Nucleus accumbens (tissue), 56 donors: ENCODE data around the gene SPDYC.
A peak's percentile ranks its signal among the peaks of the same experiment; 100 is the strongest.
"Not testable (repeated sequence)": the region's sequence is repeated elsewhere in the genome, so short reads cannot be mapped to it uniquely, and the experiment has no call there.

Source experiments
- DNase-seq, 56 donors: peaks; one replicate each; lab custom pipeline; 2025; lab: John Stamatoyannopoulos, UW

SPDYC gene

DNA sequence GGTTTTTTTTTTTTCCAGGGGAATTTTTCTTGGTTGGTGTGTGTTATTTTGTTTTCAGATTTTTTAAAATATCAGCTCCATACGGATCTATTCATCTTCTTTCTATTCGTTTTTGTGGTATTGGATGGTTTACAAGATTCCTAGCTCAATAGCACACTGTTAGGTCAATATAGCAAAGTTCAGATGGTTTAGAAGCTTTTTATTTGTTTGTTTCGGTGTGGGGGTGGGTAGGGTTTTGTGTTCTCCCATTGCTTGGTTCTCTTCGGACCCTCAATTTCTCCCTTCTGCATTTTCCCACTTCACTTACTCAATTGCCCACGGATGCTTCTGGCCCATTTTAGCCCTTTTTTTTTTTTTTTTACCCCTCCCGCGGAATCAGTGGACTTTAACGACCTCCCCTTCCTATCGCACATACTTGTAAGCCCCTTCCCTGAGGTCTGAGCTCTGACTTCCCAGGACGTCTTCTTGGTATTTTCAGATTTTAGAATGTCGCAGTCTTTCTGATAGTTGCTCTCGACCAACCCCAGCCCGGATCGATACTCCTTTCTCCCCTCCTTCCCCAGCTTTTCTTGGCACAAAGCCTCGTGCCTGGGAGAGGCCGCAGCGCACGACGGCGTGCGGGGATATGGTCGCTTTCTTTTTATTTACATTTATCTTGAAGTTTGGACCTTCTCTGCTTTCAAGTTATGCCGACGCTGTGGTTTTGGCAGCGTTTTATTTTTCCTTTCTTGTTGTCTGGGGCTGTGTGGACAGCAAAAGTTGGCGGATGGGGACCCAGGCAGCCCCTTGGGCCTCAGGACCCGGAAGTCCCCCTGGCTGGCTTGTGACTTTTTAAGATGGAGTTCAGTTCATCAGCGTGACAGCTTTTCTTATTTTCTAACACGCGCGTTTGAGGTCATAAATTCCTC, 4.4 kb upstream of the SPDYC start:
- DNase-seq: no peak

DNA sequence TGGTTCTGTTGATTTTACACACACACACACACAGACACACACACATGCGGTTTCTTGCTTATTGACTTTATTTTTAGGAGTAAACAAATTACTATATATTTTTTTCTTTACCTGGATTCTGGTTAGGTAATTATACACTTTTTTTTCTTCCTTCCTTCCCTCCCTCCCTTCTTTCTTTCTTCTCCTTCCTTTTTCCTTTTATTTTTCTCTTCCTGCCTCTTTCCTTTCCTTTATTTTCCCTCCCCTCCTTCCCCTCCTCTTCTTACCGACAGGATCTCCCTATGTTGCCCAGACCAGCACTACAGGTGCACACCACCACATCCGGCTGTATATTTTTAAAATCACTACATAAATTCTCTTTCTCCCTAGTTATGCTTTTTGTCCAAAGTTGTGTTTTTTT, 3.1 kb upstream of the SPDYC start:
- no peak for DNase-seq

DNA sequence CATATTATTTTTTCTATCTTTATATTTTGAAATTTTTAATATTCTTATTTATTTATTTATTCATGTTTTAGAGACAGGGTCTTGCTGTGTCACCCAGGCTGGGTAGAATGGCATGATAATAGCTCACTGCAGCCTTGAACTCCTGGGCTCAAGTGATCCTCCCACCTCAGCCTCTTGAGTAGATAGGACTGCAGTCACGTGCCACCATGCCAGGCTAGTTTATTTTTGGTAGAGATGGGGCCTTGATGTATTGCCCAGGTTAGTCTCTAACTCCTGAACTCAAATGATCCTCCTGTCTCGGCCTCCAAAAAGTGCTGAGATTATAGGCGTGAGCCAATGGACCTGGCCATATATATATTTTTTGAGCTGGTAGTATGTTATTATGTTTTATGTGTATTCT, 2.4 kb upstream of the SPDYC start:
- DNase-seq: no peak

DNA sequence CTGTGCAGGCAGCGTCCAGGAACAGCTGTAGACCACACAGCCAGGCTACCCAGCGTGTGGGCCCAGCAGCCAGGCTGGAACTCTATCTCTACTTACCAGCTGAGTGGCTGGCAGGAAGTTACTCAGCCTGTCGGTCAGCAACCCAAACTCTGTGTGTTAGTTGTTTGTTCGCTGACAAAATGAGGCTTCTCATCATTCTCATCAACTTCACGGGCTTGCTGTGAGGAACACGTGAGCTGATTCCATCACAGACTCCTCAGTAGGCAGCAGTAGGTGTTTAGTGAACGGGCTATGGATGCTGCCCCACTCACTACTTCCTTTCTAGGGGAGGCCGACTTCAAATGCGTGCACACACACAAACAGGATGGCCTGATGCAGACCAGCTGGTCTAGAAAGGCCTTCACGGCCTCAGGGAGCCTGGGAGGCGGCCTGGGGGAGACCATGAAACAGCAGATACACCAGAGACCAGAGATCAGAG, 830 bp upstream of the SPDYC start:
- DNase-seq: no peak

DNA sequence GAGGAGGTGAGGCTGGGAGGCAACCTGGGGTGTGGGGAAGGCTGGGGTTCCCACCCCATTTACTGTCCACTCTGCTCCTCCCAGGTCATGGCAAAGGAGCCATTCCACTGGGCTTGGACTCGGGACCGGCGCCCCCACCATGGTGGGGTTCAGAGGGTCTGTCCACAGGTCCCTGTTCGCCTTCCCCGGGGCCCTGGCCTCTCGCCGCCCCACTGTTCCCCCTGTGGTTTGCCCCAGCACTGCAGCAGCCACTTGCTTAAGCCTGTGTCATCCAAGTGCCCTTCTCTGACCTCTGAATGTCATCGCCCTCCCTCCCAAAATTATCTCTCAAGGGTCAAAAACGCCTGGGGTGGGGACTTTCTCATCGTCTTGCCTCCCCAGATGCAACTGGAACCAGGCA, 2.6 kb downstream of the SPDYC start:
- no peak for DNase-seq

DNA sequence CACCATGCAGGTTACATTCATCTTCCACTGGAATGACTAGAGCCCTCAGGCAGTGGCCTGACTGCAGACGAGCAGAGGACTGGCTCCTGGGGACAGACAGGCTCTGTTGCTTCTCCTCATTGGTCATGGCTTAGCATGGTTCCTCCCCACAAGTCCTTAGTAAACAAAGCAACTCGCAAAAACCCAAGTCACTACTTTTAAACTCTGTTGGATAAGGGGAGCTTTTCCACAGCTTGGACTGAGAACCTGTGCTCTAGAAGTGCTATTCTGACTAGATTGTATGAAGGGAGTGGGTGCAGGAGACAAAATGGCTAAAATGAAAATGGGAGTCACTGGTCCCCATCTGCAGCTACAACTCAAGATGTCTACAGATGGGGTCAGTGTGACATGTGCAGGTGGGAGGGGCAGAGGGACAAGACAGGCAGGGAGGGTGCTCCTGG, 4.6 kb downstream of the SPDYC start:
- DNase-seq: not testable (repeated sequence)

DNA sequence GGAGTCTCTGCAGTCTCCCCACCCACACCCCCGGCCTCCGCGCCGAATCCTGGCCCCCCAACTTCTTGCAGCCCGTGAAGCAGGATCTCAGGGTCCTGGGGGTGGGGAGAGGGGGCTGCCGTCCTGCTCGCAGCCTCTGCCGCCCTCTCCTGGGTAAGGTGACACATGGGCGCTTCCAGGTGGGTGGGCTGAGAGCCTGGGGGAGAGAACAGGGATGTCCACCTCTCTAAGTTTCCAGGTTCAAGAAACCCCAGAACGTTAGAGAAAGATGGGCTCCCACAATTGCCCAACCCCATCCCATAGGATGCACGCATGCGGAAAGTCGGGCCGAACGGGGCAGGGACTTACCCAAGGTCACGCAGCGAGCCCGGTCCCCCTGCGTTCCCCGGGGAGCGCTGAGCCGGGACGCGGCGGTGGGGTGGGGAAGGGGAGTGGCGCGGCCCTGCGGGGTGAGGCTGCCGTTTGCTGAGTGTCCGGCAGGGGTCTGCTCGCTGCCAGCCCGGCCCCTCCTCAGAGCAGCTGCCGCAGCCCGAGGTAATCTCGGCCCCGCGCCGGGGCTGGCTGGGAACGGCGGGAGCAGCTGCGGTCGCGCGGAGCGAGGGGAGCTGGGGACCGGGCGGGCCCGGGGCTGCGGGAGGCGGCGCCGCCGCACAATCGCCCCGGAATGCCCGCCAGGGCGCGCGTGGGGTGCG, 11.0 kb downstream of the SPDYC start:
- peak in 16 of 56 donors; percentile 6 to 64 (median 28) for DNase-seq

DNA sequence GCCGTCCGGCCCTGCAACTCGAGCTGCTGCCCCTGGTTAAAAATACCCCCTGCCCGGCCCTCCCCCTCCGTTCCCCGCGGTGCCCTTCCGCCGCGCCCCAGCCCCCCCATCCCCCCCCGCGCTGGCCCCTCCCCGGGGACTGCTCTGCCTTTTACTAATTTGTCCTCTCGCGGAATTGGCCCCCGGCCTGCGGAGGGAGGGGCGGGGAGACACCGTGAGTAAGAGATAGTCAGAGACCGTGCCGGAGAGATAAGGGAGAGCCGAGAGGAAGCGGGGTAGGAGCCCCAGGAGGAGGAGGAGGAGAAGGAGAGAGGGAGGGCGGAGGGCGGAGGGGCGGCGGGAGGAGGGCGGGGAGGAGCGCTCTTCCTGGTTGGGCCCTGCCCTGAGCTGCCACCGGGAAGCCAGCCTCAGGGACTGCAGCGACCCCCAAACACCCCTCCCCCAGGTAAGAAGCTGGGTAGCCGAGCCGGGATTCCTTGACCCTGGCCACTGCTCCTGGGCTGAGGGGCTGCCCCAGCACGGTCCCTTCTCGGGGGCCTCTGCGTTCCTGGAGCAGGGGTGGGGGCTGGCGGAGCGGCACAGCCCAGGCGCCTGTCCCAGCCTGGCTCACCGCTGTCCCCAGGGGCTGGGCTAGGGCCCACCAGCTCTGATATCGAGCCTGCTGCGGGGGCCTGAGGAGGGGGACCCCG, 11.7 kb downstream of the SPDYC start, which contains the start of gene CAPN1:
Gene CAPN1 (plus strand): TSS at position 360 of the 689 bp plus-strand sequence. CDS start 774 bp downstream, outside the sequence.
- DNase-seq: peak in 35 of 56 donors; percentile 6 to 68 (median 31)

DNA sequence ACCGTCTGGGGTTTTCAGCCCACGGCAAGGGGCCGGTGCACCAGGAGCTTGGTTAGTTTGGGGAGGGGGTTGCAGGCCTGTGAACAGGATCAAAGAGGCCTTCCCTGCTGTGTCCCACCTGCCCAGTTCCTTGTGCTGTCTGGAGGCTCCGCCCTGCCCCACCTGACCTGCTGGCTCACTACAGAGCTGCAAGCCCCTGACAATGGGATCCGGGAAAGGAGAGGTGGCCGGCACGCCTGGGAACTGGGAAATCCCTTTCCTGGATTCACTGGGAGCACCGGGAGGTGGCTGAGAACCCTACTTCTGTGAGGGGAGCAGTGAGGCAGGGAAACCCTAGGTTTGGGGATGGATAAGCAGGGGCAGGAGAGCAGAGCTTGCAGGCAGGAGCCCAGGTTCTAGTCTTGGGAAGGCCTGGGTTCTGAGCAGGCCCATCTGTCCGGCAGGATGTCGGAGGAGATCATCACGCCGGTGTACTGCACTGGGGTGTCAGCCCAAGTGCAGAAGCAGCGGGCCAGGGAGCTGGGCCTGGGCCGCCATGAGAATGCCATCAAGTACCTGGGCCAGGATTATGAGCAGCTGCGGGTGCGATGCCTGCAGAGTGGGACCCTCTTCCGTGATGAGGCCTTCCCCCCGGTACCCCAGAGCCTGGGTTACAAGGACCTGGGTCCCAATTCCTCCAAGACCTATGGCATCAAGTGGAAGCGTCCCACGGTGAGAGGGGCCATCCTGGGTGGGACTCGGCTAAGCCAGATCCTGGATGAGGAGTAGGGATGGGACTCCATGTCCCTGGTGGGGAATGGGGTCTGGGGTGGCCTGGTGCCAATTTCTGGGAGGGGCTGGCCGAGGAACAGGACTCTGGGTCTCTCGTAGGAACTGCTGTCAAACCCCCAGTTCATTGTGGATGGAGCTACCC, 12.5 kb downstream of the SPDYC start:
- peak in 19 of 56 donors; percentile 1 to 40 (median 23) for DNase-seq

DNA sequence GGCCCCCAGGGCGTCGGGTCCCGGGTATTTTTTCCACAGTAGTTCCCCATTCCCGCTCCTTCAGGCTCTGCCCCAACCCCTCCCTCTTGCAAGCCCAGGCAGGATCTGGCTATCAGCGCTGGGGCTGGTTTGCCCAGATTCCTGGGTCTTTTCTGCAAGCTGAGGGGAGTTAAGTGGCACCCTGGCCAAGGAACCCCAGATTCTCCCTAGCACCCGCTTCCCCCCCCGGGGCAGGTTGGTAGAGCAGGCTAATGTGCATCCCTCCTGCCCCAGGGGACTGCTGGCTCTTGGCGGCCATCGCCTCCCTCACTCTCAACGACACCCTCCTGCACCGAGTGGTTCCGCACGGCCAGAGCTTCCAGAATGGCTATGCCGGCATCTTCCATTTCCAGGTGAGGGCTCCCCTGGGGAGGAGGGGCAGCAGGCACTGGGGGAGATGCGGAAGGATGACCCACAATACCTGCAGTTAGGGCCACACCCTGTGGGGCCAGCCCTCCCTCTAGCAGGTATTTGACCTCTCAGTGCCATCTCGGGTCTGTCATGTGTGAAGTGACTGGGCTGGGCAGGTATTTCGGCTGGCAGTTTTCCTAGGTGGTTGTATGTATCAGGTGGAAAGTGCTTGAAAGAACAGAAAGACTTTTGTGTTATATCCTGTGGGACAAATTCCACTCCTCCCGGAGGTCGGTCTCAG, 13.3 kb downstream of the SPDYC start:
- no peak for DNase-seq

DNA sequence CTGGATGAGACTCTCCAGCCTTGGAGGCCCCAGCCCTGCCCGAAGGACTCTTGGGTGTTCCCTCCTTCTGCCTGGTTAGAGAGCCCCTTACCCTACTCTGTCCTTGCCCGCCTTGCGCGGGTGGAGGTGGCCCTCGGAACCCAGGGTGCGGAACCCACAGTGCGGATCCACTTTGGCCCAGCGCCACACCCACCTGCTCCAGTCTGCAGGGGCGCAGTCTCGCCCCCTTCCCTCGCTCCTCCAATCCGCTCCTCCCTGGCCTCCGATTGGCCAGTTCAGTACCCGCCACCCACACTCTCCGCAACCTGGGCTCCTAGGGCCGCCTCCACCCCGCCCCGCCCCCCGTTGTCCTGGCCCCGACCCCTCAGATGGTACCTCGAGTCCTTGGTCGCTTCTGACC, 14.1 kb downstream of the SPDYC start:
- DNase-seq: peak in 1 of 56 donors; percentile 10

DNA sequence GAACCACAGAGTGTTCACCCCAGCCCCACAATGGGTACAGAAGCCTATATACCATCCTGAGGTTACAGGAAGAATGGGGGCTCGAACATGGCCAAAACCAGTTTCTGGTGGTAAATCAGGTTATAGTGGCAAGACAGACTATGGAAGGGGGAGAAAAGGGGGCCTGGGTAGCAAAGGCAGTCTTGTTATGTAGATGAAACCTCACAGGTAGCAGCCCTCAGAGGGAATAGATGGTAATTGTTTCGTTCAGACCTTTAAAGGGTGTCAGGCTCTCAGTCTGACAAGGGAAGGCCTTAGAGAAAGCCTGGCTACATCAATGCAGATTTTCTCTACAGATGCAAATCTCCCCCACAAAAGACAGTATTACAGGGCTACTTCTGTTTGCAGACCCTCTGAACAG, 15.1 kb downstream of the SPDYC start:
- no peak for DNase-seq

DNA sequence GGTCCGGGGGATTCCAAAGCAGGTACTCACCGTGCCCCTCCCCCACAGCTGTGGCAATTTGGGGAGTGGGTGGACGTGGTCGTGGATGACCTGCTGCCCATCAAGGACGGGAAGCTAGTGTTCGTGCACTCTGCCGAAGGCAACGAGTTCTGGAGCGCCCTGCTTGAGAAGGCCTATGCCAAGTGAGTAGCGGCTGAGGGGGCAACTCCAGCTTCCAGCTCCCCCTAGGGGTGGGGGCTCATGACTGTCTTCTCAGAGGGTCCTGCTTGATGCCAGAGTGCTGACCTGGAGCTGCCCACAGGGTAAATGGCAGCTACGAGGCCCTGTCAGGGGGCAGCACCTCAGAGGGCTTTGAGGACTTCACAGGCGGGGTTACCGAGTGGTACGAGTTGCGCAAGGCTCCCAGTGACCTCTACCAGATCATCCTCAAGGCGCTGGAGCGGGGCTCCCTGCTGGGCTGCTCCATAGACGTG, 15.9 kb downstream of the SPDYC start:
- DNase-seq: no peak

DNA sequence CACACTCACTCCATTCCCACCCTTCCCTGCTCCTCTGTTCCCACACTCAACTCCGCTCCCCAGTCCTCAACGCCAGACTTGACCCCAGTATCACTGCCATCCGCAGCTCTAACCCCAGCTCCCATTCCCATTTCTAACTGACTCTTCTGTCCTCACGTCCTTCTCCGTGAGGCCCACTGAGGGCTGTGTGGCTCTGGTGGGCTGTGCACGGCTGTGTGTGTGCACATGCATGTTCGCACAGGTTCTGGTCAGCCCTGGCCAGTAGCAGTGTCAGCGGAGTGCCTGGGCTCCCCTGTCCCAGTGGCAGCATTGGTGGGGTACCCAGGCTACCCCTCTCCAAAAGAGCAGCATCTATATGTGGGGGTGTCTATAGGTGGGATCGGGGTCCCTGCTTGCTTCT, 16.7 kb downstream of the SPDYC start:
- DNase-seq: no peak

DNA sequence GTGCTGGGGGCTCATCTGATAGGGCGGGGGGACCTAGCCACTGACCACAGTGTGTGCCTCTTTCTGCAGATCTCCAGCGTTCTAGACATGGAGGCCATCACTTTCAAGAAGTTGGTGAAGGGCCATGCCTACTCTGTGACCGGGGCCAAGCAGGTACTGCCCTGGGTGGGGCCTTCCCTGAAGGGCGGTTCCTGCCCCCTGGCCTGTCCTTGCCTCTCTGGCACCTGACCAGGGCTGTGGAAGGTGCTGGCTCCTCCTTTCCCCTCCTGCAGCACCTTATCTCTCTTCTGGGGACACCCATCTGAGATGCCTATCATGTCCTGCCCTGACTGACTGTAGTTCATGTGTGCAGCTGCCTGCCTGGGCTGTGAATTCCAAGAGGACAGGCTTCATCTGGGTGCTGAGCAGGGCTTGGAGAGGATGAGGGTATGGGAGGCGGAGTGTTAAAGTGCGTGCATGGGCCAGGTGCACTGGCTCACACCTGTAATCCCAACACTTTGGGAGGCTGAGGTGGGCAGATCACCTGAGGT, 17.2 kb downstream of the SPDYC start:
- DNase-seq: no peak

DNA sequence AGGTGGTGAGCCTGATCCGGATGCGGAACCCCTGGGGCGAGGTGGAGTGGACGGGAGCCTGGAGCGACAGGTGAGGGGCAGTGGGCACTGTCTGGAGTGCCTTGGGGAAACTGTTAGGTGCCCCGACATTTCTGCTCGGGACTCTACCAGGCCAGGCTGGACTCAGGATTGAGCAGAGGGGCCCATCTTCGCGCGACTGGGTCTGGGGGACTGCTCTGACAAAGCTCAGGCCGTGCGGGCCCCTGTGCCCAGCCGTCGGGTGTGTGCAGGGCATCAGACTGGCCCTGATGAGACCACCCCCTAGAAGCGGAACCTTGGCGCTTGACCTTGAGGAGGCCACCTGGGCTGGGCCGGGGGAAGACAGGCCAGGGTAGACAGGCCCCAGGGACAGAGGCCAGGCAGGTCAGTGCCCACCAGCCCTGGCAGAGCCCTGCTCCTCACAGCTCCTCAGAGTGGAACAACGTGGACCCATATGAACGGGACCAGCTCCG, 18.0 kb downstream of the SPDYC start:
- no peak for DNase-seq

DNA sequence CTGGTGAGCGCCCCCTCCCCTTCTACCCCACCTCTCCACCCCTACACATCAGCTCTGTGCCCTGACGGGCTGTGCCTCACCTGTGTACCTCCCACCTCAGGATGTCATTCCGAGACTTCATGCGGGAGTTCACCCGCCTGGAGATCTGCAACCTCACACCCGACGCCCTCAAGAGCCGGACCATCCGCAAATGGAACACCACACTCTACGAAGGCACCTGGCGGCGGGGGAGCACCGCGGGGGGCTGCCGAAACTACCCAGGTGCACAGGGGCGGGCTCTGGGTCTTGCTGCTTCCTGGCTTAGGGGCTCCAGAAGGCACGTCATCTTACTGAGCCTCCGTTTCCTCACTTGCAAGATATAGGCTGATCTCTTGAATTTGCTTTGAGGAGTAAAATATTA, 18.5 kb downstream of the SPDYC start:
- no peak for DNase-seq

DNA sequence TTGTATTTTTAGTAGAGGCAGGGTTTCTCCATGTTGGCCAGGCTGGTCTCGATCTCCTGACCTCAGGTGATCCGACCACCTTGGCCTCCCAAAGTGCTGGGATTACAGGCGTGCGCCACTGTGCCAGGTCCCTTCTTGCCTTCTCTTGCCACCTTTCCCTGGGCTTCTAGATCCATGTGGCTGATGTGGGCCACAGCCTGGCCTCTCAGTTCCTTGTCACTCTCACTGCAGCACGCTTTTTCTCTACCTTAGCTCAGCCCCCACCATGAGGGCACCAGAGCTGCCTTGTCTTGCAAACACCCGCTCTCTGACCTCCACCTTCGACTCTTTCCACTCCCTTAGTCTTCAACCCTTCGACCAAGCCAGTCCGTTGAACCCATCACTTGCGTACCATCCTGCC, 19.2 kb downstream of the SPDYC start:
- DNase-seq: no peak

DNA sequence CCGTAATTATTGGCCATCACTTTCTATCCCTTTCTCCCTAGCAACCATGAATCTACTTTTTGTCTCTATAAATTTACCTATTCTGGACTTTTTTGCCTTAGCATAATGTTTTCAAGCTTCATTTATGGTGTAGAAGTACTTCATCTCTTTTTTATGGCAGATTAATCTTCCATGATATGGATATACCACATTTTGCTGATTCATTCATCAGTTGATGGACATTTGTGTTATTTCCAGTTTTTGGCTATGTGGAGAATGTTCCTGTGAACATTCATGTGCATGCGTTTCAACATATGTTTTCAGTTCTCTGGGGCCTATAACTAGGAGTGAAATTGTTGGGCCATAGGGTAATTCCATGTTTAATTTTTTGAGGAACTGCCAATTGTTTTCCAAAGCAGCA, 24.5 kb downstream of the SPDYC start:
- DNase-seq: no peak
